ENCODE results near the gene CYLD.

The CYLD gene

DNA sequence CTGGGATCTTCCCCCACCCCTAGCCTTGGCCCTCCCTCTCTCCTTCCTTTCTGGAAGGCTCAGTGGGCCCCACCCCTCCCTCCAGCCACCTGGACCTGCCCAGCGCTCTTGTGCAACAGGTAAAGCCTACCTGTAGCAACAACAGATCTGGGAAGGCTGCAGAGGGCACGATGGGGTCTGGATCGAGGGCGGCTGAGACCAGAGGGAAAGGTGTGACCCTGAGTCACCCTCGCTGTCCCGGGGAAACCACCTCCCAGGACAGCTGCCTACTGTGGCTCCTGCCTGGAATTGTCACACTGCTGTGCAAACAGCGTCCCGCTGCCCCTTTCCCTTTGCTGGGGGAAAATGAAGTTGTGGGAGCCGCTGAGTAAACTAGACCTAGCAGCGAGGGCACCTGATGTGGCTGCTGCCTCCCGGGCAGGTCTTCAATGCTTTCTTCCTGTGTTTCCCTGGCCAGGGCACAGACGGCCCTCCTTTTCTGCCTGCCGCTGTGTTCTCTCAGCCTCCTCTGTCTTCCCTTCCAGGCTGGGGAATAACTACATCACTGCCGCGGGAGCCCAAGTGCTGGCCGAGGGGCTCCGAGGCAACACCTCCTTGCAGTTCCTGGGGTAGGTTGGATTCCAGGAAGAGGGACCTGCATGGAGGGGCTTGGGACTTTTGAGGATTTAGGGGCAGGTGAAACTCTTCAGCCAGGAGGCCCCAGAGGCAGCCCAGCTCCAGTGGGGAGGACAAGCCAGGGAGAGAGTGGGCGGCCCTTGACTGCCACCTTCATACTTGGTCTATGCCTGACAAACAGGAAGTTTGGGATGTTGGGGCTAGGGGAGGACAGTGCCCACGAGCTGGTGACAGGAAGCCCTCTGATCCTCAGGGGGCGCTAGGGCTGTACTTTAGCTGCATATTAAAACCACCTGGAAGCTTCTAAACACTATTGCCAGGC lies 22.2 kb upstream of the CYLD start:
- Histone ChIP-seq H3K4me1 (no peaks in the 10 kb centered on the region), H3K36me3 (ENCODE audit: control insufficient read depth, insufficient read depth, low read length) (no peaks in the 10 kb centered on the region), H2AFZ (no peak overlapping the region), H3K79me2 (no peaks in the 10 kb centered on the region), H3K9me3 (ENCODE audit: control insufficient read depth, low read length) (no peaks in the 10 kb centered on the region), H3K4me2 (ENCODE audit: low read length) (no peak overlapping the region), H3K27ac (no peak overlapping the region), H3K9ac (no peak overlapping the region), H3K4me3 (ENCODE audit: low read depth, low read length) (no peak overlapping the region), H3K27me3 (ENCODE audit: control insufficient read depth, insufficient read depth, low read length) (no peaks in the 10 kb centered on the region)
- TF ChIP-seq, protein P1, sequence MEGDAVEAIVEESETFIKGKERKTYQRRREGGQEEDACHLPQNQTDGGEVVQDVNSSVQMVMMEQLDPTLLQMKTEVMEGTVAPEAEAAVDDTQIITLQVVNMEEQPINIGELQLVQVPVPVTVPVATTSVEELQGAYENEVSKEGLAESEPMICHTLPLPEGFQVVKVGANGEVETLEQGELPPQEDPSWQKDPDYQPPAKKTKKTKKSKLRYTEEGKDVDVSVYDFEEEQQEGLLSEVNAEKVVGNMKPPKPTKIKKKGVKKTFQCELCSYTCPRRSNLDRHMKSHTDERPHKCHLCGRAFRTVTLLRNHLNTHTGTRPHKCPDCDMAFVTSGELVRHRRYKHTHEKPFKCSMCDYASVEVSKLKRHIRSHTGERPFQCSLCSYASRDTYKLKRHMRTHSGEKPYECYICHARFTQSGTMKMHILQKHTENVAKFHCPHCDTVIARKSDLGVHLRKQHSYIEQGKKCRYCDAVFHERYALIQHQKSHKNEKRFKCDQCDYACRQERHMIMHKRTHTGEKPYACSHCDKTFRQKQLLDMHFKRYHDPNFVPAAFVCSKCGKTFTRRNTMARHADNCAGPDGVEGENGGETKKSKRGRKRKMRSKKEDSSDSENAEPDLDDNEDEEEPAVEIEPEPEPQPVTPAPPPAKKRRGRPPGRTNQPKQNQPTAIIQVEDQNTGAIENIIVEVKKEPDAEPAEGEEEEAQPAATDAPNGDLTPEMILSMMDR (IDR thresholded peaks at IDR 0.05): no peak

DNA sequence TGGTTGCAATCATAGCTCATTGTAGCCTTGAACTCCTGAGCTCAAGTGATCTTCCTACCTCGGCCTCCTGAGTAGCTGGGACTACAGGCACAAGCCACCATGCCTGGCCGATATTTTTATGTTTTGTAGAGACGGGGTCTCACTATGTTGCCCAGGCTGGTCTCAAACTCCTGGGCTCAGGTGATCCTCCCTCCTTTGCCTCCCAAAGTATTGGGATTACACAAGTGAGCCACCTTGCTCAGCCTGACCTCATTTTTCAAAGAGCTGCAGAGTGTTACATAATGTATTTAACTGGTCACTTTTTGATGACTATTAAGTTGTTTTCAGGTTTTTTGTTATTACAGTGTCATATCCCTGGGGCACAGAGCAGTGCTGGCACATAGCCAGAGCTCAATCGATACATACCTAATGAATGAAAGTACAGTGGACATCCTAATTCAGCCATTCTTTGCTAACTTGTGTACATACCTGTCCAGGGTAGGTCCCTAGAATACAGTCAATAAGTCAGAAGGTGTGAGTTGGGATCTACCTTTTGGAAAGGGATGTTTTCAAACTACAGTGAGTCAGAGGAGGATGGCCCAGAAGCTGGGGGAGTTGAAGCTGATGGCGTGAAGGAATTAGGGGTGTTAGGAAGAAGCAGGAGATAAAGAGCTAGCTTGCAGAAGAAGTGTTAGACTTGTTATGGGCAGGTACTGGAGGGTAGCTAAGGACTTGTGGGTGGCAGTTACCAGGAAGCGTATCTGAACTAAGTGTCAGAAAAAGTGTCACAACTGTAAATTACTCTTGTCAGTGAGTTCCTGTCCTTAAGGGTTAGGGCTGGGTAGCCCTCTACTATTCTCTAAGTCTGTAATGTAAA lies 20.1 kb upstream of the CYLD start:
- Histone ChIP-seq H3K79me2 (no peaks in the 10 kb centered on the region), H3K27ac (no peak overlapping the region), H3K9me3 (ENCODE audit: control insufficient read depth, low read length) (no peaks in the 10 kb centered on the region), H3K4me2 (ENCODE audit: low read length) (no peak overlapping the region), H3K36me3 (ENCODE audit: control insufficient read depth, insufficient read depth, low read length) (no peaks in the 10 kb centered on the region), H3K9ac (no peak overlapping the region), H2AFZ (no peak overlapping the region), H3K4me3 (ENCODE audit: low read depth, low read length) (no peak overlapping the region), H3K4me1 (no peaks in the 10 kb centered on the region), H3K27me3 (ENCODE audit: control insufficient read depth, insufficient read depth, low read length) (no peaks in the 10 kb centered on the region)
- TF ChIP-seq, protein P1 (IDR thresholded peaks at IDR 0.05): no peak

DNA sequence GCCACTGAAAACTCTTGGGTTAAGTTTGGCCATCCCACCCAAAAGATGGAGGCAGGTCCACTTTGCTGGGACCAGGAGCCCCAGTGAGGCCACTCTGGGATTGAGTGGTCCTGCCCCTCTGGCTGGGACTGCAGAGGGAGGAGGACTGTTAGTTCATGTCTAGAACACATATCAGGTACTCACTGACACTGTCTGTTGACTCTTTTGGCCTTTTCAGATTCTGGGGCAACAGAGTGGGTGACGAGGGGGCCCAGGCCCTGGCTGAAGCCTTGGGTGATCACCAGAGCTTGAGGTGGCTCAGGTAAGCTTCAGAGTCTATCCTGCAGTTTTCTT lies 19.5 kb upstream of the CYLD start:
- TF ChIP-seq, protein P1 (IDR thresholded peaks at IDR 0.05): no peak
- no peak overlapping the region for H3K9ac ChIP-seq
- H3K4me3 ChIP-seq (ENCODE audit: low read depth, low read length): no peak overlapping the region
- H3K4me1 ChIP-seq: no peaks in the 10 kb centered on the region
- H3K27me3 ChIP-seq (ENCODE audit: control insufficient read depth, insufficient read depth, low read length): no peaks in the 10 kb centered on the region
- H3K9me3 ChIP-seq (ENCODE audit: control insufficient read depth, low read length): no peaks in the 10 kb centered on the region
- H3K4me2 ChIP-seq (ENCODE audit: low read length): no peak overlapping the region
- no peaks in the 10 kb centered on the region for H3K79me2 ChIP-seq
- no peak overlapping the region for H3K27ac ChIP-seq
- no peaks in the 10 kb centered on the region for H3K36me3 ChIP-seq (ENCODE audit: control insufficient read depth, insufficient read depth, low read length)
- H2AFZ ChIP-seq: no peak overlapping the region

DNA sequence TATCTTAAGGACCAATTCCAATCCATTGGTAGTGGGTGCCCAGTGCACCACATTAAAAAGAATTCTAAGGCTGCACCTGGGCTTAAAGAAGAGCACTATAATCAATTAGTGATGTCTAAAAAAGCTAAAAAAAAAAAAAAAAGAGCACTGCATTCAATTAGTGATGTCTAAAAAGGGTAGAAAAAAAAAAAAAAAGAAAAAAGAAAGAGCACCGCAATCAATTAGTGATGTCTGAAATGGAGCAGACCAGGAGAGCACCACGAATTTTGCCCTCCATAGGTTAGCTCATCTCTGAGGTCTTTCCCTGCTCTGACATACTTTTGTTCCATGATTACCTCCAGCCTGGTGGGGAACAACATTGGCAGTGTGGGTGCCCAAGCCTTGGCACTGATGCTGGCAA lies 18.9 kb upstream of the CYLD start:
- no peak overlapping the region for H3K9ac ChIP-seq
- H3K9me3 ChIP-seq (ENCODE audit: control insufficient read depth, low read length): no peaks in the 10 kb centered on the region
- no peaks in the 10 kb centered on the region for H3K27me3 ChIP-seq (ENCODE audit: control insufficient read depth, insufficient read depth, low read length)
- TF ChIP-seq, protein P1 (IDR thresholded peaks at IDR 0.05): no peak
- H3K4me2 ChIP-seq (ENCODE audit: low read length): no peak overlapping the region
- no peak overlapping the region for H3K4me3 ChIP-seq (ENCODE audit: low read depth, low read length)
- H3K79me2 ChIP-seq: no peaks in the 10 kb centered on the region
- H3K36me3 ChIP-seq (ENCODE audit: control insufficient read depth, insufficient read depth, low read length): no peaks in the 10 kb centered on the region
- H3K4me1 ChIP-seq: no peaks in the 10 kb centered on the region
- no peak overlapping the region for H3K27ac ChIP-seq
- no peak overlapping the region for H2AFZ ChIP-seq

All from parathyroid adenoma (tissue), 2 donors.